Astrocyte of the hippocampus (primary cell): ENCODE data around the gene PDE8B.

Experiments used
- DNase-seq: peaks from one replicate; pipeline ENCODE4 v3.0.0; 2011; ENCODE audit warnings: low read depth, low spot score

Gene PDE8B

DNA sequence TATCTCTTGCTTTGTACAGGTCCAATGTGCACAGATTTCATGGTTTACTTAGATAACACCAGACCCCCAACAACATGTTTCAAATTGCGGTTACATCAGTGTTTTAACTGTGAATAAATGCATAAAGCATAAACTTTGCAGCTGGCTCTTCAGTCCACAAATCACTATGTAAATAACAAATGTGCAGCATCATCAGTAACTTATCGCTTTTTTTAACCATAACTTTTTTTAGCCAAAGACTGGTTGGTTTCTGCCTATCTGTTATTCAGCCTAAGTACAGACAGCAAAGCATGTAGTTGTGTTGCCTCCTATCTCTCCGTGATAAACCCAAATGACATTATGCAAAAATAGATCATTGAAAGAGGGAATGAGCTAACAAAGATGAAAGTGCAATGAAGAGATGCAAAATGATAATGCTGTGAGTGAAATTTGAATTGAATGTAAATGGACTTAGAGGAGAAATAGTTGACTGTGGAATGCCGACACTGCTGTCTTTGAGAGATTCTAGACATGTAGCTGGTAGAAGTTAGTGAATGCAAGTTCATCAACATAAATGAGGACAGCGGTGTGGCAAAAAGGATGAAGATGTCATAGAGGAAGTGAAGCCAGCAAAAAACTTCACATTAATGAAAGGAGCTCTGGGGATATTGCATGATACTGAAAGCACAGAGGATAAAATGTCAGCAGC is 108.8 kb downstream of the PDE8B start:
- no peak for DNase-seq

GRCh38 chr5:77321793-77322394 is 111.4 kb downstream of the PDE8B start:
- no peak for DNase-seq

- no peak for DNase-seq
Measured at GRCh38 chr5:77322406-77322805, 111.9 kb downstream of the PDE8B start.

DNA sequence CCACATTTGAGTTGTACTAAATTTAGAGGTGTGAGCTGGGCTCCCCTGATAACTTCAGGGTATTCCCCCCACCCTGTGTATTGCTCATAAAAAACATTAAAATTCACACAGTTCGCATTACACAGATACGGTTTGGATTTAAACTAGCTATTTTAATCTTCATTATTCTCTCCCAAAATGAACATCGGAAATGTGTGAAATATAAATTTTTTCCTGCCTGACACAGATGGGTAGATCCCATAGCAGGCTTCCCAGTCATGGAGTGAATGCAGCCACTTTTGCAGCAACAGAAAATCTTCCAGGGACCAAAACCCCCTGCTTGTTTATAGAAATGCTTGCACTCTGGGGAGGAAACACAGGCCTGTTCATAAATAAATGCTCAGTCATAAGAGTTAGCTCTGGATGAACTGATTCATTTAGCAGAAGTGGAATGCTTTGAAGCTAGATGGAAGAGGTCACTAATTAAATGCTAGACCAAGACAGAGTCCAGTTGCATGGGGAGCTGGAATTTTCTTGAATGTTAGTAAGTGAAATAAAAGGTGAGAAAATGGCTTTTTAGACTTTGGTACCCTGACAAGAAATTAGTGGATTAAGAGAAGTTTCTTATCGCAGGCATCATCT is 115.6 kb downstream of the PDE8B start:
- peak; percentile 20 for DNase-seq

DNA sequence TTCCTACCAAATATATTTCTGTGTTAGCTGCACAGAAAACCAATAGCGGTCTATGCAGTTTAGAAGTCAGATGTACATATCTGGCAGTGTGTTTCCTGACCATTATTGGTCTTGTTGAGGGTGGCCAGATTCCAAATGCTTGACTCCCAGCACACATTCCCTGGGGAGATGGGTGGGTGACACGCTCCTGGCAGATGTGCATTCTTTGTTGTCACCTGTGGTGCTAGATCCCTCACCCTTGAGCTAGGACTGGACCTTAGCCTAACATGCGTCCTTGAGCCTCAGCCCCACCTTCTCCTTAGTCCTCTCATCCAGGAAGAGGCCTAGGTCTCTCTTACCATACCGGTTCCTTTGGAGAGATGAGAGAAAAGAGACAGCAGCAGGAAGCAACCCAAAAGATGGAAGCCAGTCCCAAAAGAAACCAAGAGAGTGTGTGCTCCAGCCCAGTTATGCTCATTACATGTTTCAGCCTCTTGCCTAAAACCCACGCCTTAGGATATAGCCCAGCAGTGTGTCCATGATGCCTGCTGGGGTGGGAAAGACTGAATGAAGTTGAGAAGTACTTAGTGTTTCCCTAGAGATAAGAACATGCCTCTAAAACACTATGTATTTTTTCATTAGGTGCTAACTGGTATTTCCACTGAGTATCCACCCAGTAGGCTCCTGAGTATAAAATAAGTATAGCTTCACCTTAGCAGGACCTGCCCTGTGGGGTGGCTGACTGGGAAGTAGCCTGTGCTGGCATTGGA is 116.7 kb downstream of the PDE8B start:
- no peak for DNase-seq

GRCh38 chr5:77328930-77329647 is 118.6 kb downstream of the PDE8B start:
- no peak for DNase-seq

GRCh38 chr5:77329664-77330430 is 119.4 kb downstream of the PDE8B start:
- DNase-seq, result no peak

- DNase-seq, result no peak
Measured at GRCh38 chr5:77333036-77333435, 122.6 kb downstream of the PDE8B start.

- DNase-seq, result no peak
Measured at GRCh38 chr5:77333451-77334123, 123.1 kb downstream of the PDE8B start.

DNA sequence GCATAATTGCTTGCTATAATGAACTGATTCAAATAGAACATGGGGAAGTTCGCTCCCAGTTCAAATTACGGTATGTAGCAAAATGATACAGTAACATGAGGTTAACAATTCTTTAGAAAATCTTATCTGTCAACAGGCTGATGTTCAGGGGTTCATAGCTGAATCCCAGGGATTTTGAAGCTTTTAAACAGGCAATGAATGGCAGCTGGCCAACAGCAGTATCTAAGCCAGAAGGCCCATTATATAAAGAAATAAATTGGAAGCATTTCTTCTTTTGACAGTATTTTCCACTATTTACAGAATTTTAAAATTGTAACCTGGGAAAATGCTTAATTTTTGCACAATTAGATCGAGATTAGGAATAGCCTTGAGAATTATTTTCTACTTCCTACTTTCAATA is 126.8 kb downstream of the PDE8B start:
- DNase-seq, result no peak

GRCh38 chr5:77337686-77338085 is 127.2 kb downstream of the PDE8B start:
- DNase-seq, result no peak

- no peak for DNase-seq
Measured at GRCh38 chr5:77339337-77339890, 128.9 kb downstream of the PDE8B start.

DNA sequence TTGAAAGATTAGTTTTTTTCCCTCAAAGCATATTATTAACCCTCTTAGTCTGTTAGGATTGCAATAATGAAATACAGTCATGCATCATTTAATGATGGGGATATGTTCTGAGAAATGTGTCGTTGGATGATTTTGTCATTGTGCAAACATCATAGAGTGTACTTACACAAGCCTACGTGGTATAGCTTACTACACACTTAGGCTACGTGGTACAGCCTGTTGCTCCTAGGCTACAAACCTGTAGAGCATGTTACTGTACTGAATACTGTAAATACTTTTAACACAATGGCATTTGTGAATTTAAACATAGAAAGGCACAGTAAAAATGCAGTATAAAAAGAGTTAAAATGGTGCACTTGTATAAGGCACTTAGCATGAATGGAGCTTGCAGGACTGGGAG is 132.7 kb downstream of the PDE8B start:
- no peak for DNase-seq

- DNase-seq, result no peak
Measured at GRCh38 chr5:77347435-77348098, 137.1 kb downstream of the PDE8B start.

DNA sequence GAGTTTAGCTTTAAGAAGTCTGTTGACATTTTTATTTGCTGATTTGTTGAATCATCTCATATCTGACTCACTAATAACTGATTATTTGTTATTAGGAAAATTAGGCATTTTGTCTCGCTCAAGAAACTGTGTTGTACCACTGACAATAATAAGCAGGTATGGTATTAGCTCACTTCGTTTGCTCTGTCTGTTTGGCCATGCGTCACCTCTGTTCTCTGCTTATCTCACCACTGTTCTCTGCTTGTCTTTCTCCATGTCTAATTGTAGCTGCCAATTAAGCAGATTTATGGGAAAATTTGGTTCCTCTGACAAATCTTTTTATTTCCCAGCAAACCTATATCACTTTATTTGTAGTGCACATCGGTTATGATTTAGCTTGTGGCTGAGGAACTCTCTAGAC is 142.8 kb downstream of the PDE8B start:
- DNase-seq, result no peak

GRCh38 chr5:77354454-77354853 is 144.0 kb downstream of the PDE8B start:
- DNase-seq, result no peak

DNA sequence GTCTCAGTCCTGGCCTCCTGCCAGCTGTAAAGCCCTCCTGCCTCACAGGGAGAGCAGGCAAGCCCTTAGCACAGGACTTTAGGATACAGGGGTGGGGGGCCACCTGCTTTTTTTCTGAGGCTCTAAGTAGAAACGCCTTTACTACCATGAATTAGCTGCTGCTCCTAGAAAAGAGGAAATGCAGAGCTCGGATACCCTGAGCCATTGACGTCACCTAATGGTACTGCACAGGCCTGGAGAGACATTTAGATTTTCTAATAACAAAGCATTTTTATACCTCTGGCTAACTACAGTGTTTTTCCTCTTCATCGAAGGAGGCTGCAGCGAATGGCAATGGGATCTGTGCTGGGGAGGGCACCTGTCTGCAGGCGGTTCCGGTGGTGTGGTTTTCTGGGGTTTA is 144.6 kb downstream of the PDE8B start:
- DNase-seq, result no peak

DNA sequence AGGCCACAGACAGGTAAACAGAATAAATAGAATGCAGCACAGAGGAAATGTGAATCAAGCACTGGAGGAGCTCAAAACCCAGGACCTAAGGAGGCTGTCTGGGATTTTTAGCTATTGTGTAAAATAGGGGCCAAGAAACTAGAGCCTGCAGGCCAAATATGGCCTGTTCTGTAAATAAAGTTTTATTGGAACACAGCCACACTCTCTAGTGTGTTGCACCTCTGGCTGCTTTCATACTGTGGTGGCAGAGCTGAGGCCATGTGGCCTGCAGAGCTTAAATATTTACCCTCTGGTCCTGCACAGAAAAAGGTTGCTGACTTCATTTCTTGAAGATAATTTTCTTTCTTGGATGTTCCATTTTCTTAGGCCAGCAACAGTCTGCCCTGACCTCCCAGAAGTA is 145.3 kb downstream of the PDE8B start:
- DNase-seq, result no peak

- DNase-seq, result peak; percentile 68
Measured at GRCh38 chr5:77356740-77357139, 146.3 kb downstream of the PDE8B start.
